Measurements from ENCODE around the gene PEX19.

DNA sequence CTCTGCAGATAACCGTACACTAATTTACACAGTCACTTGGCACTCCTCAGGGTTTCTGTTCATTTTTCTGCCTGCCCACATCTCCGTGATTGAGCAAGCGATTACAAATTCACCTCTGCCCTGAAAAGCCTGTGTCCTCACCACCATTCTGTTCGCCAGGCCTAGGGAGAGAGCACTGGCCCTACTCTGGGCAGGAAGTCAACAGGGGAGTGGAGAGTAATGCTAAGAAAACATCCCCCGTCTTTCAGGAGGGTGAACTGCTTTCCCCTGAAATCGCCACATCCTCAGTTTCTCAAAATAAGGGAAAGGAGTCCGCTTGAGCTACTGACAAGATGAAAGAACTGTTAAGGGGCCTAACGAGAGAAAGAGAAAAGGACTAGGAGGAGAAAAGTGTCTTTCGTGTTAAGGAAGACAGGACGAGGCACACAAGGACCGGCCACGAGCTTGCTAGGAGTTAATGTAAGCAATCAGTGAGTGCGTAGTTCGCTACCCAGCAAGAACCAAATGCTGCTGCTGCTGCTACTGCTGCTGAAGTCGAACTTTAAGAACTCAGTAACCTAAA is 632 bp downstream of the PEX19 start:
- TF ChIP-seq, protein P1, sequence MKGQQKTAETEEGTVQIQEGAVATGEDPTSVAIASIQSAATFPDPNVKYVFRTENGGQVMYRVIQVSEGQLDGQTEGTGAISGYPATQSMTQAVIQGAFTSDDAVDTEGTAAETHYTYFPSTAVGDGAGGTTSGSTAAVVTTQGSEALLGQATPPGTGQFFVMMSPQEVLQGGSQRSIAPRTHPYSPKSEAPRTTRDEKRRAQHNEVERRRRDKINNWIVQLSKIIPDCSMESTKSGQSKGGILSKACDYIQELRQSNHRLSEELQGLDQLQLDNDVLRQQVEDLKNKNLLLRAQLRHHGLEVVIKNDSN (IDR thresholded peaks at IDR 0.05), result no peak
- no peak for TF ChIP-seq TEAD4 (IDR thresholded peaks at IDR 0.05)
- no peak for TF ChIP-seq EP300 (IDR thresholded peaks at IDR 0.05; ENCODE audit: borderline replicate concordance)
- TF ChIP-seq, protein P2, sequence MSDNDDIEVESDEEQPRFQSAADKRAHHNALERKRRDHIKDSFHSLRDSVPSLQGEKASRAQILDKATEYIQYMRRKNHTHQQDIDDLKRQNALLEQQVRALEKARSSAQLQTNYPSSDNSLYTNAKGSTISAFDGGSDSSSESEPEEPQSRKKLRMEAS (IDR thresholded peaks at IDR 0.05), result no peak
- TF ChIP-seq TCF12 (IDR thresholded peaks at IDR 0.05; ENCODE audit: low read depth), result no peak
- TF ChIP-seq TAF1 (IDR thresholded peaks at IDR 0.05; ENCODE audit: low read depth), result no peak
